GM12878 (cell line): ENCODE measurements around the gene MAGI1. TPM values are rescaled to one million over a fixed set of nuclear protein-coding genes. Genes with fewer than 3 reads are reported as not detected.

Experiments
- ATAC-seq: fragments of 200-7000 bp; cut with Tn5 transposase; 3 replicates; pipeline ENCODE4 v1.9.1; 2020; ENCODE audit warnings: mild to moderate bottlenecking, moderate library complexity
- BruUV-seq: library from RNA; stranded (reverse); fragments of 400-500 nt; replicated peaks from 2 replicates; lab custom pipeline; 2021; lab: Mats Ljungman, UMichigan
- CTCF ChIA-PET: fragments of 300-600 bp; sonication (Branson Sonifier 250); formaldehyde crosslinking; extraction: SDS; loops from one replicate; lab custom pipeline; 2021; ENCODE audit warnings: inconsistent platforms; lab: Yijun Ruan, JAX
- POLR2A ChIA-PET: fragments of 350-600 bp; formaldehyde crosslinking; extraction: SDS; loops from one replicate; lab custom pipeline; 2021; ENCODE audit warnings: inconsistent platforms; lab: Charles Lee
- RAD21 ChIA-PET: fragments of 300-600 bp; sonication (Branson Sonifier 250); formaldehyde crosslinking; loops from one replicate; lab custom pipeline; 2023; ENCODE audit warnings: antibody characterized with exemption; ENCODE audit not compliant: unreplicated experiment; lab: Charles Lee
- SMC1A ChIA-PET: fragments of 300-600 bp; sonication (Branson Sonifier 250); formaldehyde crosslinking; loops from one replicate; lab custom pipeline; 2023; ENCODE audit not compliant: unreplicated experiment, uncharacterized antibody; lab: Charles Lee
- DNase-seq: peaks from one replicate; pipeline ENCODE4 v3.0.0-alpha.2; 2011; ENCODE audit warnings: low read depth, low spot score
- FAIRE-seq: peaks from 3 replicates; lab custom pipeline; 2011; peaks lifted over from hg19 to GRCh38; lab: Jason Lieb, UNC
- H2AFZ ChIP-seq: 2 replicates; pipeline ENCODE4 v1.6.0; 2011; ENCODE audit warnings: low read depth, low read length, control low read depth; ENCODE audit not compliant: control insufficient read depth
- H3K27ac ChIP-seq: 2 replicates; pipeline ENCODE4 v1.5.1; 2011; ENCODE audit warnings: control low read depth; ENCODE audit not compliant: control insufficient read depth, insufficient read depth
- H3K27me3 ChIP-seq, 2 experiments: replicated peaks in 1 of 2; 2 replicates each; pipeline versions ENCODE4 v1.6.0 to v1.6.1; 2011; ENCODE audit warnings: low read length in 1 of 2; ENCODE audit not compliant: control insufficient read depth in 2 of 2, insufficient read depth in 2 of 2
- H3K36me3 ChIP-seq, 2 experiments: 2 replicates each; pipeline ENCODE4 v1.5.1; 2011; ENCODE audit warnings: low read length in 1 of 2; ENCODE audit not compliant: control insufficient read depth in 2 of 2, insufficient read depth in 2 of 2
- H3K4me1 ChIP-seq: 2 replicates; pipeline ENCODE4 v1.6.1; 2011; ENCODE audit warnings: mild to moderate bottlenecking, low read length, moderate library complexity, mixed read lengths; ENCODE audit not compliant: control insufficient read depth, insufficient read depth
- H3K4me2 ChIP-seq: 2 replicates; pipeline ENCODE4 v1.6.0; 2011; ENCODE audit warnings: control low read depth; ENCODE audit not compliant: control insufficient read depth, insufficient read depth
- H3K4me3 ChIP-seq: fragments of 200-600 bp; sonication (generic); 2 replicates; pipeline ENCODE4 v1.5.1; 2016
- H3K79me2 ChIP-seq: 2 replicates; pipeline ENCODE4 v1.6.0; 2011; ENCODE audit warnings: low read length; ENCODE audit not compliant: control insufficient read depth, insufficient read depth
- H3K9ac ChIP-seq: 2 replicates; pipeline ENCODE4 v1.8.0; 2011; ENCODE audit warnings: low read length, control low read depth, mixed read lengths; ENCODE audit not compliant: control insufficient read depth, insufficient read depth
- H3K9me3 ChIP-seq: replicated peaks from 3 replicates; pipeline ENCODE4 v1.5.1; 2011; ENCODE audit warnings: mild to moderate bottlenecking, low read length; ENCODE audit not compliant: control insufficient read depth, insufficient read depth
- H4K20me1 ChIP-seq: 2 replicates; pipeline ENCODE4 v1.6.0; 2011; ENCODE audit not compliant: control insufficient read depth, insufficient read depth
- CEBPB ChIP-seq, 2 experiments: fragments of 150-350 bp in 1 of 2; IDR thresholded peaks; 2 replicates each; pipeline ENCODE4 v1.6.1; 2012 to 2014; ENCODE audit warnings: low read depth in 2 of 2, low read length in 2 of 2, borderline replicate concordance in 1 of 2, inconsistent platforms in 1 of 2
- EED ChIP-seq: sonication (generic); IDR thresholded peaks from 2 replicates; pipeline ENCODE4 v1.6.1; 2016; ENCODE audit warnings: antibody characterized with exemption, low read depth
- ETV6 ChIP-seq, 2 experiments: fragments of 450-650 bp in 1 of 2; IDR thresholded peaks in 1 of 2; conservative IDR thresholded peaks in 1 of 2; 2 replicates each; pipeline ENCODE4 v1.6.1; 2014; ENCODE audit warnings: antibody characterized with exemption in 1 of 2, borderline replicate concordance in 1 of 2, low read depth in 1 of 2, mild to moderate bottlenecking in 1 of 2, moderate library complexity in 1 of 2
- FOXM1 ChIP-seq: IDR thresholded peaks from 2 replicates; pipeline ENCODE4 v1.6.1; 2012; ENCODE audit warnings: low read depth, mild to moderate bottlenecking, inconsistent platforms, low read length, moderate library complexity
- HDAC6 ChIP-seq: fragments of 200-600 bp; sonication (generic); IDR thresholded peaks from one replicate; pipeline ENCODE4 v1.8.0; 2017; ENCODE audit warnings: antibody characterized with exemption; ENCODE audit not compliant: unreplicated experiment
- RAD51 ChIP-seq: fragments of 450-650 bp; IDR thresholded peaks from 2 replicates; pipeline ENCODE4 v1.6.1; 2016; ENCODE audit warnings: moderate library complexity, mild to moderate bottlenecking, inconsistent platforms
- SPI1 ChIP-seq: IDR thresholded peaks from 2 replicates; pipeline ENCODE4 v1.6.1; 2011; ENCODE audit warnings: low read depth, mild to moderate bottlenecking, low read length, moderate library complexity, borderline replicate concordance; ENCODE audit not compliant: insufficient read depth
- SREBF1 ChIP-seq: IDR thresholded peaks from 2 replicates; pipeline ENCODE4 v1.6.1; 2012; ENCODE audit warnings: mild to moderate bottlenecking, low read length
- WRNIP1 ChIP-seq: IDR thresholded peaks from 2 replicates; pipeline ENCODE4 v1.6.1; 2011; ENCODE audit warnings: low read depth, low read length, improper control_type of control experiment, borderline replicate concordance
- ZNF217 ChIP-seq: fragments of 450-650 bp; IDR thresholded peaks from 2 replicates; pipeline ENCODE4 v1.6.1; 2017; ENCODE audit warnings: antibody characterized with exemption, mild to moderate bottlenecking
- ZNF24 ChIP-seq: fragments of 450-650 bp; IDR thresholded peaks from 2 replicates; pipeline ENCODE4 v1.6.1; 2017; ENCODE audit warnings: antibody characterized with exemption, mild to moderate bottlenecking
- WGBS: methylation state at CpG from one replicate; pipeline ENCODE4 v1.1.6; 2016; ENCODE audit warnings: low lambda C conversion rate; ENCODE audit not compliant: insufficient replicate concordance, insufficient coverage; ENCODE audit errors: missing lambda C conversion rate; 5-methylcytosine and 5-hydroxymethylcytosine counted together
- in situ Hi-C: fragments of 300-500 bp; cut with MboI; formaldehyde crosslinking; loops from 9 replicates; pipeline ENCODE4 v1.14.3; 2018; ENCODE audit warnings: mixed read lengths
- intact Hi-C: fragments of 100-400 bp; cut with micrococcal nuclease; formaldehyde crosslinking; loops from one replicate; pipeline ENCODE4 v1.14.2; 2022; ENCODE audit not compliant: unreplicated experiment
- polyA plus RNA-seq, 11 experiments: library from polyadenylated mRNA; depleted of rRNA in 4 of 11; unstranded in 6 of 11; stranded (reverse) in 5 of 11; fragments of >200 nt; fragmentation: Nextera tagmentation in 4 of 11; fragmentation: Illumina TruSeq in 1 of 11; extraction: Ambion mirVana in 4 of 11; extraction: Trizol in 1 of 11; gene quantifications; 1 replicate in 1 of 11; 2 replicates in 10 of 11; pipeline versions ENCODE4 v1.2.1 to v1.2.3, GENCODE V29; 2011 to 2016; ENCODE audit warnings: inconsistent platforms in 2 of 11, missing spikeins in 2 of 11, low read depth in 1 of 11
- total RNA-seq, 4 experiments: library from RNA; depleted of rRNA in 3 of 4; stranded (reverse); fragments of >200 nt in 3 of 4; fragmentation: Illumina TruSeq in 1 of 4; extraction: Trizol in 1 of 4; gene quantifications; 2 replicates each; pipeline versions ENCODE4 v1.2.1 to v1.2.3, GENCODE V29; 2013 to 2021
- TF ChIP-seq, protein P1 (sequence below): IDR thresholded peaks from 2 replicates; pipeline ENCODE4 v1.6.1; 2011; ENCODE audit warnings: borderline replicate concordance, low read depth, mild to moderate bottlenecking, moderate library complexity, mixed read lengths, low read length; ENCODE audit not compliant: insufficient read depth; ENCODE audit errors: extremely low read length
- TF ChIP-seq, protein P2 (sequence below): IDR thresholded peaks from 2 replicates; pipeline ENCODE4 v1.6.1; 2012; ENCODE audit warnings: improper control_type of control experiment, low read depth, low read length; ENCODE audit not compliant: insufficient replicate concordance

MAGI1 gene
- total and polyA plus RNA-seq, 10 of the 15 experiments (the other 5 are each of a cell fraction or from before 2014, with no cell fraction given) = 0.02 to 3.3 (median 0.29) TPM; not detected in 1

DNA sequence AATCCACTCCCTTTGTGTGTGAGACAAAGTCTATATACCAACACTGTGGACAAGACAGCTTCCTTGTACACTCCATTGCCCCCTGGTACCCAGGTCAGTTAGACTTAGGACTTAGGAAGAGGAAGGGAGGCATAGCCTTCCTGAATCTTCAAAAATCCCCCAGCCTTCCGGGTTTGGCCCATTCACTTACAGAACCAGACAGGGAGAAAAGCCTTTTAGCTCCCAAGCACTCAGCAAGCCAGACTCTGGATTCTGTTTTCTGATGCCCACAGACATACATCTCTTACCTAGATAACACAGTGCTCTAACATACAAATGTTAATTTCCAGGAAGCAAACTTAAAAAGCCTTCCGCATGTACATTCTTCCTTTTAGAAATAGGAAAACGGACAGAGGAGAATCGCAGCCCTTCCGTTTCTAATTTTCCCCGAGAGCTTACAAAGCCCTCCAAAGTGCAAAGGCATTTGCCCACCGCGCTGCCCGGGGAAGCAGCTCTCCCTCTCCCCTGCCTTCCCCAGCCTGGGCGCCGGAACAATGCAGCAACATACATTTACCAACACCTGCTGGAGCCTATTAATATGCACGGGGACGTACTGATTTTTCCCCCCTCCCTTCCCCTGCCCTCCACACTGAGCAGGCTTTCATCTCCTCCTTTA, 442.0 kb downstream of the MAGI1 start:
- no peak overlapping the region for H3K9ac ChIP-seq
- H3K4me2 ChIP-seq = no peak overlapping the region
- no peaks in the 10 kb centered on the region for H4K20me1 ChIP-seq
- no peak for ATAC-seq
- intact Hi-C loops = no loop called here
- no peaks in the 10 kb centered on the region for H3K79me2 ChIP-seq
- H3K27ac ChIP-seq = no peak overlapping the region
- no peak for TF ChIP-seq RAD51
- TF ChIP-seq ZNF24 = no peak
- TF ChIP-seq, protein P1, sequence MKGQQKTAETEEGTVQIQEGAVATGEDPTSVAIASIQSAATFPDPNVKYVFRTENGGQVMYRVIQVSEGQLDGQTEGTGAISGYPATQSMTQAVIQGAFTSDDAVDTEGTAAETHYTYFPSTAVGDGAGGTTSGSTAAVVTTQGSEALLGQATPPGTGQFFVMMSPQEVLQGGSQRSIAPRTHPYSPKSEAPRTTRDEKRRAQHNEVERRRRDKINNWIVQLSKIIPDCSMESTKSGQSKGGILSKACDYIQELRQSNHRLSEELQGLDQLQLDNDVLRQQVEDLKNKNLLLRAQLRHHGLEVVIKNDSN = no peak
- no peak for TF ChIP-seq CEBPB (IDR thresholded peaks at IDR 0.05; ENCODE audit: borderline replicate concordance in 1 of 2, low read depth in 2 of 2, low read length in 2 of 2)
- no peak for TF ChIP-seq HDAC6
- no peak for TF ChIP-seq EED
- TF ChIP-seq SREBF1 = no peak
- TF ChIP-seq FOXM1 = no peak
- TF ChIP-seq, protein P2, sequence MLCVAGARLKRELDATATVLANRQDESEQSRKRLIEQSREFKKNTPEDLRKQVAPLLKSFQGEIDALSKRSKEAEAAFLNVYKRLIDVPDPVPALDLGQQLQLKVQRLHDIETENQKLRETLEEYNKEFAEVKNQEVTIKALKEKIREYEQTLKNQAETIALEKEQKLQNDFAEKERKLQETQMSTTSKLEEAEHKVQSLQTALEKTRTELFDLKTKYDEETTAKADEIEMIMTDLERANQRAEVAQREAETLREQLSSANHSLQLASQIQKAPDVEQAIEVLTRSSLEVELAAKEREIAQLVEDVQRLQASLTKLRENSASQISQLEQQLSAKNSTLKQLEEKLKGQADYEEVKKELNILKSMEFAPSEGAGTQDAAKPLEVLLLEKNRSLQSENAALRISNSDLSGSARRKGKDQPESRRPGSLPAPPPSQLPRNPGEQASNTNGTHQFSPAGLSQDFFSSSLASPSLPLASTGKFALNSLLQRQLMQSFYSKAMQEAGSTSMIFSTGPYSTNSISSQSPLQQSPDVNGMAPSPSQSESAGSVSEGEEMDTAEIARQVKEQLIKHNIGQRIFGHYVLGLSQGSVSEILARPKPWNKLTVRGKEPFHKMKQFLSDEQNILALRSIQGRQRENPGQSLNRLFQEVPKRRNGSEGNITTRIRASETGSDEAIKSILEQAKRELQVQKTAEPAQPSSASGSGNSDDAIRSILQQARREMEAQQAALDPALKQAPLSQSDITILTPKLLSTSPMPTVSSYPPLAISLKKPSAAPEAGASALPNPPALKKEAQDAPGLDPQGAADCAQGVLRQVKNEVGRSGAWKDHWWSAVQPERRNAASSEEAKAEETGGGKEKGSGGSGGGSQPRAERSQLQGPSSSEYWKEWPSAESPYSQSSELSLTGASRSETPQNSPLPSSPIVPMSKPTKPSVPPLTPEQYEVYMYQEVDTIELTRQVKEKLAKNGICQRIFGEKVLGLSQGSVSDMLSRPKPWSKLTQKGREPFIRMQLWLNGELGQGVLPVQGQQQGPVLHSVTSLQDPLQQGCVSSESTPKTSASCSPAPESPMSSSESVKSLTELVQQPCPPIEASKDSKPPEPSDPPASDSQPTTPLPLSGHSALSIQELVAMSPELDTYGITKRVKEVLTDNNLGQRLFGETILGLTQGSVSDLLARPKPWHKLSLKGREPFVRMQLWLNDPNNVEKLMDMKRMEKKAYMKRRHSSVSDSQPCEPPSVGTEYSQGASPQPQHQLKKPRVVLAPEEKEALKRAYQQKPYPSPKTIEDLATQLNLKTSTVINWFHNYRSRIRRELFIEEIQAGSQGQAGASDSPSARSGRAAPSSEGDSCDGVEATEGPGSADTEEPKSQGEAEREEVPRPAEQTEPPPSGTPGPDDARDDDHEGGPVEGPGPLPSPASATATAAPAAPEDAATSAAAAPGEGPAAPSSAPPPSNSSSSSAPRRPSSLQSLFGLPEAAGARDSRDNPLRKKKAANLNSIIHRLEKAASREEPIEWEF = no peak
- TF ChIP-seq SPI1 = no peak
- TF ChIP-seq ZNF217 = no peak
- no peak for TF ChIP-seq WRNIP1
- TF ChIP-seq ETV6 (conservative IDR thresholded peaks at IDR 0.05 in 1 of 2, IDR thresholded peaks at IDR 0.05 in 1 of 2; ENCODE audit: borderline replicate concordance in 1 of 2, low read depth in 1 of 2) = no peak
- TF ChIP-seq, all 136 proteins: peak for 0
- H2AFZ ChIP-seq = no peak overlapping the region
- in situ Hi-C loops = no loop called here
- H3K9me3 ChIP-seq = no peaks in the 10 kb centered on the region
- no peaks in the 10 kb centered on the region for H3K27me3 ChIP-seq
- no peak for DNase-seq
- WGBS = 40% methylated on average over 11 of the region's 13 CpGs
- ChIA-PET POLR2A (no interaction called here), RAD21 (no interaction called here), SMC1A (no interaction called here), CTCF (no interaction called here)
- no peaks in the 10 kb centered on the region for H3K36me3 ChIP-seq
- no peak for FAIRE-seq
- no peak overlapping the region for H3K4me3 ChIP-seq
- H3K4me1 ChIP-seq = no peaks in the 10 kb centered on the region
- BruUV-seq = no TSS peak
